ENCODE data around the gene ORC6. TPM values are rescaled to one million over a fixed set of nuclear protein-coding genes. Genes with fewer than 3 reads are reported as not detected.

ORC6 gene
- polyA plus RNA-seq, 3 donors, result 0.21 to 1.5 (median 0.31) TPM

DNA sequence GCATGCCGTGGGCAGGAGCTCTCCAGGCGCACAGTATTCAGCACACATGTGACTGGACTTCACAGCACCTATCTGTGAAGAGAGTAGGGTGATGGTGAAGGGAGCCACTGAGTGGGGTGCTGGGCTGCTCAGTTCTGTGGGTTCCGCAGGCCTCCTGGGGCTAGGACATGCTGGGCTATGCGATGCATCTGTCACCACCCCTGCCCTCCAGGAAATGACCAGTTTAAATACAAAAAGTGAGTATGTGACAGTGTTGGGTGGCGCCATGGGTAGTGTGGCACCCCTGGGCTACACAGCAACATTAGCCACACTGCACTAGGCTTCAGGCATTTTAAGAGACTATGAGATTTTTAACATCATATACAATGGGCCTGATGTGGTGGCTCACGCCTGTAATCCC is 30.1 kb downstream of the ORC6 start:
- Mint-ChIP-seq H3K27ac (no peak overlapping the region), H3K36me3 (peaks cover 2% of the 10 kb centered on the region in 2 donors), H3K9me3 (peaks cover 0 to 5% (median 3%) of the 10 kb centered on the region in 7 donors), H3K27me3 (ENCODE audit: low read depth in 3 of 3) (peaks cover 1 to 2% (median 2%) of the 10 kb centered on the region in 3 donors), H3K4me1 (peaks cover 12% of the 10 kb centered on the region), H3K4me3 (no peak overlapping the region)
- Histone ChIP-seq H3K36me3 (replicated peaks in 1 of 2; ENCODE audit: control insufficient read depth in 1 of 2, insufficient read depth in 2 of 2, low read length in 2 of 2) (no peaks in the 10 kb centered on the region), H4K20me1 (ENCODE audit: insufficient read depth, low read length) (no peaks in the 10 kb centered on the region), H3K79me2 (ENCODE audit: insufficient read depth, low read length) (no peaks in the 10 kb centered on the region), H3K27ac (ENCODE audit: low read depth in 1 of 2, low read length in 2 of 2) (no peak overlapping the region), H3K4me2 (replicated peaks; ENCODE audit: extremely low read depth, low read length, poor library complexity, severe bottlenecking) (no peak overlapping the region), H3K9ac (ENCODE audit: insufficient read depth, low read length, poor library complexity, severe bottlenecking) (no peak overlapping the region), H2AFZ (ENCODE audit: insufficient read depth, low read depth, low read length, poor library complexity, severe bottlenecking) (no peak overlapping the region), H3K27me3 (ENCODE audit: control insufficient read depth in 2 of 2, insufficient read depth in 2 of 2, low read length in 2 of 2) (no peaks in the 10 kb centered on the region), H3K9me3 (replicated peaks in 1 of 2; ENCODE audit: control insufficient read depth in 1 of 2, insufficient read depth in 1 of 2, low read length in 2 of 2) (no peaks in the 10 kb centered on the region), H3K4me1 (ENCODE audit: control insufficient read depth in 1 of 2, insufficient read depth in 2 of 2, low read length in 2 of 2) (peaks cover 4 to 5% of the 10 kb centered on the region in 2 donors), H3K4me3 (replicated peaks in 1 of 3; ENCODE audit: low read depth in 2 of 3, low read length in 3 of 3) (no peak overlapping the region)
- TF ChIP-seq, protein P1, sequence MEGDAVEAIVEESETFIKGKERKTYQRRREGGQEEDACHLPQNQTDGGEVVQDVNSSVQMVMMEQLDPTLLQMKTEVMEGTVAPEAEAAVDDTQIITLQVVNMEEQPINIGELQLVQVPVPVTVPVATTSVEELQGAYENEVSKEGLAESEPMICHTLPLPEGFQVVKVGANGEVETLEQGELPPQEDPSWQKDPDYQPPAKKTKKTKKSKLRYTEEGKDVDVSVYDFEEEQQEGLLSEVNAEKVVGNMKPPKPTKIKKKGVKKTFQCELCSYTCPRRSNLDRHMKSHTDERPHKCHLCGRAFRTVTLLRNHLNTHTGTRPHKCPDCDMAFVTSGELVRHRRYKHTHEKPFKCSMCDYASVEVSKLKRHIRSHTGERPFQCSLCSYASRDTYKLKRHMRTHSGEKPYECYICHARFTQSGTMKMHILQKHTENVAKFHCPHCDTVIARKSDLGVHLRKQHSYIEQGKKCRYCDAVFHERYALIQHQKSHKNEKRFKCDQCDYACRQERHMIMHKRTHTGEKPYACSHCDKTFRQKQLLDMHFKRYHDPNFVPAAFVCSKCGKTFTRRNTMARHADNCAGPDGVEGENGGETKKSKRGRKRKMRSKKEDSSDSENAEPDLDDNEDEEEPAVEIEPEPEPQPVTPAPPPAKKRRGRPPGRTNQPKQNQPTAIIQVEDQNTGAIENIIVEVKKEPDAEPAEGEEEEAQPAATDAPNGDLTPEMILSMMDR (IDR thresholded peaks at IDR 0.05), result no peak
- DNase-seq, result no peak
- intact Hi-C loops (cut with micrococcal nuclease), result no loop called here
- no CpG with 5 or more reads among the region's 6 CpGs for WGBS (ENCODE audit: insufficient coverage)

- Mint-ChIP-seq H3K9me3 (peaks cover 0 to 10% (median 4%) of the 10 kb centered on the region in 7 donors), H3K4me3 (no peak overlapping the region), H3K4me1 (peaks cover 10% of the 10 kb centered on the region), H3K27ac (no peak overlapping the region), H3K36me3 (no peaks in the 10 kb centered on the region), H3K27me3 (ENCODE audit: low read depth in 3 of 3) (peaks cover 0 to 2% (median 1%) of the 10 kb centered on the region in 3 donors)
- no peak overlapping the region for H3K9ac ChIP-seq (ENCODE audit: insufficient read depth, low read length, poor library complexity, severe bottlenecking)
- TF ChIP-seq, protein P1 (IDR thresholded peaks at IDR 0.05), result no peak
- no peaks in the 10 kb centered on the region for H4K20me1 ChIP-seq (ENCODE audit: insufficient read depth, low read length)
- no peak overlapping the region for H2AFZ ChIP-seq (ENCODE audit: insufficient read depth, low read depth, low read length, poor library complexity, severe bottlenecking)
- H3K9me3 ChIP-seq (replicated peaks in 1 of 2; ENCODE audit: control insufficient read depth in 1 of 2, insufficient read depth in 1 of 2, low read length in 2 of 2), result no peaks in the 10 kb centered on the region
- intact Hi-C loops (cut with micrococcal nuclease), result no loop called here
- no peak overlapping the region for H3K27ac ChIP-seq (ENCODE audit: low read depth in 1 of 2, low read length in 2 of 2)
- DNase-seq, result no peak
- no peaks in the 10 kb centered on the region for H3K27me3 ChIP-seq (ENCODE audit: control insufficient read depth in 2 of 2, insufficient read depth in 2 of 2, low read length in 2 of 2)
- no peaks in the 10 kb centered on the region for H3K36me3 ChIP-seq (replicated peaks in 1 of 2; ENCODE audit: control insufficient read depth in 1 of 2, insufficient read depth in 2 of 2, low read length in 2 of 2)
- H3K79me2 ChIP-seq (ENCODE audit: insufficient read depth, low read length), result no peaks in the 10 kb centered on the region
- no peak overlapping the region for H3K4me3 ChIP-seq (replicated peaks in 1 of 3; ENCODE audit: low read depth in 2 of 3, low read length in 3 of 3)
- 100% methylated on average over 1 of the region's 2 CpGs for WGBS (ENCODE audit: insufficient coverage)
- no peak overlapping the region for H3K4me2 ChIP-seq (replicated peaks; ENCODE audit: extremely low read depth, low read length, poor library complexity, severe bottlenecking)
- H3K4me1 ChIP-seq (ENCODE audit: control insufficient read depth in 1 of 2, insufficient read depth in 2 of 2, low read length in 2 of 2), result peaks cover 4 to 5% of the 10 kb centered on the region in 2 donors
These were observed 31.2 kb downstream of the ORC6 start for GRCh38 chr16:46720619-46721018.

All from CD14-positive monocyte (primary cell).